Measurements from ENCODE around the gene C3orf62. TPM values are rescaled to one million over a fixed set of nuclear protein-coding genes. Genes with fewer than 3 reads are reported as not detected.

C3orf62 gene
- total RNA-seq, 1 experiment from 2014 or later: 5.9 TPM

- ChIA-PET CTCF (no interaction called here), RAD21 (ENCODE audit: low non-redundant PET in 1 of 2, low total read pairs in 2 of 2, uncharacterized antibody in 2 of 2, unreplicated experiment in 2 of 2) (no interaction called here), POLR2A (no interaction called here)
- ATAC-seq: no peak
- no peak overlapping the region for H3K4me3 ChIP-seq (replicated peaks in 1 of 2; ENCODE audit: low read depth in 1 of 2, low read length in 2 of 2)
- TF ChIP-seq ZFX (IDR thresholded peaks at IDR 0.05): no peak
- no peak for TF ChIP-seq SIN3A (IDR thresholded peaks at IDR 0.05; ENCODE audit: low read depth)
- TF ChIP-seq EZH2phosphoT487 (IDR thresholded peaks at IDR 0.05; ENCODE audit: borderline replicate concordance): no peak
- TF ChIP-seq, protein P1, sequence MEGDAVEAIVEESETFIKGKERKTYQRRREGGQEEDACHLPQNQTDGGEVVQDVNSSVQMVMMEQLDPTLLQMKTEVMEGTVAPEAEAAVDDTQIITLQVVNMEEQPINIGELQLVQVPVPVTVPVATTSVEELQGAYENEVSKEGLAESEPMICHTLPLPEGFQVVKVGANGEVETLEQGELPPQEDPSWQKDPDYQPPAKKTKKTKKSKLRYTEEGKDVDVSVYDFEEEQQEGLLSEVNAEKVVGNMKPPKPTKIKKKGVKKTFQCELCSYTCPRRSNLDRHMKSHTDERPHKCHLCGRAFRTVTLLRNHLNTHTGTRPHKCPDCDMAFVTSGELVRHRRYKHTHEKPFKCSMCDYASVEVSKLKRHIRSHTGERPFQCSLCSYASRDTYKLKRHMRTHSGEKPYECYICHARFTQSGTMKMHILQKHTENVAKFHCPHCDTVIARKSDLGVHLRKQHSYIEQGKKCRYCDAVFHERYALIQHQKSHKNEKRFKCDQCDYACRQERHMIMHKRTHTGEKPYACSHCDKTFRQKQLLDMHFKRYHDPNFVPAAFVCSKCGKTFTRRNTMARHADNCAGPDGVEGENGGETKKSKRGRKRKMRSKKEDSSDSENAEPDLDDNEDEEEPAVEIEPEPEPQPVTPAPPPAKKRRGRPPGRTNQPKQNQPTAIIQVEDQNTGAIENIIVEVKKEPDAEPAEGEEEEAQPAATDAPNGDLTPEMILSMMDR (IDR thresholded peaks at IDR 0.05 in 2 of 3, conservative IDR thresholded peaks at IDR 0.05 in 1 of 3; ENCODE audit: borderline replicate concordance in 1 of 3, insufficient read depth in 1 of 3, low read depth in 2 of 3, low read length in 2 of 3): no peak
- TF ChIP-seq FOSL1 (IDR thresholded peaks at IDR 0.05; ENCODE audit: low read depth): no peak
- TF ChIP-seq ZNF274 (IDR thresholded peaks at IDR 0.05; ENCODE audit: low read depth, low read length): no peak
- TF ChIP-seq ZBTB33 (IDR thresholded peaks at IDR 0.05; ENCODE audit: extremely low read depth, insufficient replicate concordance, low read length): no peak
- TF ChIP-seq POLR2A (IDR thresholded peaks at IDR 0.05; ENCODE audit: borderline replicate concordance, extremely low read depth, insufficient read depth, insufficient read length): no peak
- TF ChIP-seq CBX3 (IDR thresholded peaks at IDR 0.05; ENCODE audit: low read depth): no peak
- TF ChIP-seq ATF3 (IDR thresholded peaks at IDR 0.05): no peak
- no peak for TF ChIP-seq SRF (IDR thresholded peaks at IDR 0.05; ENCODE audit: low read depth)
- no peak for TF ChIP-seq SP1 (IDR thresholded peaks at IDR 0.05; ENCODE audit: low read depth)
- peaks cover 47 to 65% of the 10 kb centered on the region in 2 experiments for H3K4me1 ChIP-seq (ENCODE audit: control insufficient read depth in 1 of 2, insufficient read depth in 2 of 2, low read length in 2 of 2)
- H3K9ac ChIP-seq (ENCODE audit: low read length): no peak overlapping the region
- H3K36me3 ChIP-seq (ENCODE audit: control insufficient read depth in 1 of 2, insufficient read depth in 2 of 2, low read length in 2 of 2): no peaks in the 10 kb centered on the region
- no TSS peak for BruUV-seq (replicated peaks)
- H3K27ac ChIP-seq (ENCODE audit: low read depth, low read length): 0 out of 2 replicates have a peak overlapping the region, but pooled peaks have one; percentile 96
- intact Hi-C loops (cut with micrococcal nuclease): loop anchor here (5.0 kb wide), 1 partner anchor 91 kb away; the partner anchor contains the start of gene KLHDC8B
- H3K9me2 ChIP-seq (ENCODE audit: insufficient read depth): no peaks in the 10 kb centered on the region
- no peaks in the 10 kb centered on the region for H3K9me3 ChIP-seq (ENCODE audit: control insufficient read depth in 1 of 2, insufficient read depth in 1 of 2, low read depth in 1 of 2, low read length in 2 of 2)
- H3K79me2 ChIP-seq (ENCODE audit: insufficient read depth, low read length): no peaks in the 10 kb centered on the region
- no peak overlapping the region for H2AFZ ChIP-seq (ENCODE audit: low read depth, low read length, poor library complexity, severe bottlenecking)
- no peak overlapping the region for H3K4me2 ChIP-seq (ENCODE audit: low read length)
- no peaks in the 10 kb centered on the region for H4K20me1 ChIP-seq (ENCODE audit: insufficient read depth)
- H3K27me3 ChIP-seq (ENCODE audit: insufficient read depth, low read length): no peaks in the 10 kb centered on the region
- no peak for DNase-seq (ENCODE audit: low read depth, low spot score)
These were observed 13.7 kb downstream of the C3orf62 start for GRCh38 chr3:49263159-49263889.
